Ishikawa (cell line): Measurements from ENCODE around the gene CCDC51.

Experiments used
- CEBPB ChIP-seq: IDR thresholded peaks from 2 replicates; pipeline ENCODE4 v1.6.1; 2012
- CREB1 ChIP-seq: IDR thresholded peaks from 2 replicates; pipeline ENCODE4 v1.6.1; 2012; ENCODE audit warnings: low read depth
- EGR1 ChIP-seq: IDR thresholded peaks from 2 replicates; pipeline ENCODE4 v1.6.1; 2012
- EP300 ChIP-seq: IDR thresholded peaks from 2 replicates; pipeline ENCODE4 v1.6.1; 2012; ENCODE audit warnings: borderline replicate concordance
- FOXM1 ChIP-seq: IDR thresholded peaks from 2 replicates; pipeline ENCODE4 v1.6.1; 2012; ENCODE audit warnings: low read depth, borderline replicate concordance
- NFIC ChIP-seq: IDR thresholded peaks from 2 replicates; pipeline ENCODE4 v1.6.1; 2012
- RAD21 ChIP-seq: IDR thresholded peaks from 2 replicates; pipeline ENCODE4 v1.6.1; 2012; ENCODE audit warnings: low read depth
- TAF1 ChIP-seq: IDR thresholded peaks from 2 replicates; pipeline ENCODE4 v1.6.1; 2012; ENCODE audit warnings: low read depth, mild to moderate bottlenecking
- TCF12 ChIP-seq: IDR thresholded peaks from 2 replicates; pipeline ENCODE4 v1.6.1; 2012; ENCODE audit warnings: low read depth
- TEAD4 ChIP-seq: IDR thresholded peaks from 2 replicates; pipeline ENCODE4 v1.6.1; 2012
- YY1 ChIP-seq: IDR thresholded peaks from 2 replicates; pipeline ENCODE4 v1.6.1; 2012; ENCODE audit warnings: low read depth
- ZBTB7A ChIP-seq: IDR thresholded peaks from 2 replicates; pipeline ENCODE4 v1.6.1; 2012; ENCODE audit warnings: low read depth
- TF ChIP-seq, protein P1 (sequence below): IDR thresholded peaks from 2 replicates; pipeline ENCODE4 v1.6.1; 2012; ENCODE audit warnings: low read depth, mild to moderate bottlenecking
- TF ChIP-seq, protein P2 (sequence below): IDR thresholded peaks from 2 replicates; pipeline ENCODE4 v1.6.1; 2012
- TF ChIP-seq, protein P3 (sequence below): IDR thresholded peaks from 2 replicates; pipeline ENCODE4 v1.6.1; 2012

The CCDC51 gene

DNA sequence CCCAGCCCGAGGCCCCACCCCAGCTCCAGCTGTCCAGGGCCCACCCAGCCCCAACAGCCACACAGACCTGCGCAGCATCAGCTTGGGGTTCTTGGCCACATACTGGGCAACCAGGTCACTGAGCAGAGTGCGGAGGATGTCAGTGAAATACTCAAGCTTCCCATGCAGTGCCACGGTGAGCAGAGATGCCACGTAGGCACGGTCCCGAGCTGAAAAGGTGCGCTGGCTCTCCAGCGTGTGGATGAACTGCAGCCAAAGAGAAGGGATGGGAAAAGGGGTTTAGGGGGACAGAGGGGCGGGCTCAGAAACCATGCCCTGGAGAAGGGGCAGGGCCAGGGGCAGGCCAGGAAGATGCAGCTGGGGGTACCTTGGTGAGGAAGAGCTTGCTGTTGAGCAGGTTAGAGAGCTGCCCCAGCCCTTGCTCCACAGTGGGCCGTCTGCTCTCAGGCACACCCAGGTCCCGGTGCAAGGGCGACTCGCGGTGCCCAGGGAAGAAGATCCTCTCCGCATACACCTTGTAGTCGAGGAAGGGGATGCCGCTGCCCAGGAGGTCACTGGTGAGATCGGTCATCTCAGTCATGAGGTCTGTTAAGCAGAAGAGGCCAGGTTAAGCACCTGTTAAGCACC lies 27.4 kb downstream of the CCDC51 start:
- TF ChIP-seq EP300 = no peak
- TF ChIP-seq ZBTB7A = no peak
- TF ChIP-seq CREB1 = no peak
- no peak for TF ChIP-seq NFIC

DNA sequence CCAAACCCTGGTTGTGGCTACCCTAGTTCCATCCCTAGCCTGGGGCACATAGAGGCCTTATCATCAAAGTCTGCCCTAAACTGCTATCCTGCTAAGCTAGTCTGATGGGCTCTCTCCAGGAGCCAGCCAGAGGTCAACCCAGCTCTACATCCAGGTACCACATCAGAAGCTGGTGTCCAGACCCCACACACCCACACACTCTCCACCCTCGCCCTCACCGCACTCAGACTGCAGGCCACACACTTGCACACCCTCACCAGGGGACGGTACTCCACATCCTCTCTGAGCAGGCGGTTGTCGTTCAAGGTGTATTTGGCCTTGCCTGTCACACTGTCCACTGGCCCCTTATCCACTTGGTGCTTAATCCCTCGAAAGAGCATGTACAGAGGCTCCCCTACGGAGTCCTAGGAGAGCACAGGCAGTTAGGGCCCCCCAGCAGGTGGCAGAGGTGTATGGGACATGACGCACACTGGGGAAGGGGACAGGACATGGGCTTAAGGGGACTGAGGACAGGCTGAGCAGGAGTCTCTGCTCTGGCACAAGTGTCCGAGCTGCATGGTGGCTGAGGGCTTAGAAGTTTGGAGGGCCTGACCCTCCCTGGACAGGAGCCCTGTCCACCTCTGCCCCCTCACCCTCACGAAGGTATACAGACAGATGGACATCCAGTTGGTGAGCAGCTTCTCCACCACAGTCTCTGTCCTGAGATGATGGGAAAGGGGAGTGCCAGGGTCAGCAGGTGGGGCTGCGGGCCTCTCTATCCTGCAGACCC lies 28.1 kb downstream of the CCDC51 start:
- TF ChIP-seq, protein P1, sequence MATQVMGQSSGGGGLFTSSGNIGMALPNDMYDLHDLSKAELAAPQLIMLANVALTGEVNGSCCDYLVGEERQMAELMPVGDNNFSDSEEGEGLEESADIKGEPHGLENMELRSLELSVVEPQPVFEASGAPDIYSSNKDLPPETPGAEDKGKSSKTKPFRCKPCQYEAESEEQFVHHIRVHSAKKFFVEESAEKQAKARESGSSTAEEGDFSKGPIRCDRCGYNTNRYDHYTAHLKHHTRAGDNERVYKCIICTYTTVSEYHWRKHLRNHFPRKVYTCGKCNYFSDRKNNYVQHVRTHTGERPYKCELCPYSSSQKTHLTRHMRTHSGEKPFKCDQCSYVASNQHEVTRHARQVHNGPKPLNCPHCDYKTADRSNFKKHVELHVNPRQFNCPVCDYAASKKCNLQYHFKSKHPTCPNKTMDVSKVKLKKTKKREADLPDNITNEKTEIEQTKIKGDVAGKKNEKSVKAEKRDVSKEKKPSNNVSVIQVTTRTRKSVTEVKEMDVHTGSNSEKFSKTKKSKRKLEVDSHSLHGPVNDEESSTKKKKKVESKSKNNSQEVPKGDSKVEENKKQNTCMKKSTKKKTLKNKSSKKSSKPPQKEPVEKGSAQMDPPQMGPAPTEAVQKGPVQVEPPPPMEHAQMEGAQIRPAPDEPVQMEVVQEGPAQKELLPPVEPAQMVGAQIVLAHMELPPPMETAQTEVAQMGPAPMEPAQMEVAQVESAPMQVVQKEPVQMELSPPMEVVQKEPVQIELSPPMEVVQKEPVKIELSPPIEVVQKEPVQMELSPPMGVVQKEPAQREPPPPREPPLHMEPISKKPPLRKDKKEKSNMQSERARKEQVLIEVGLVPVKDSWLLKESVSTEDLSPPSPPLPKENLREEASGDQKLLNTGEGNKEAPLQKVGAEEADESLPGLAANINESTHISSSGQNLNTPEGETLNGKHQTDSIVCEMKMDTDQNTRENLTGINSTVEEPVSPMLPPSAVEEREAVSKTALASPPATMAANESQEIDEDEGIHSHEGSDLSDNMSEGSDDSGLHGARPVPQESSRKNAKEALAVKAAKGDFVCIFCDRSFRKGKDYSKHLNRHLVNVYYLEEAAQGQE = no peak
- TF ChIP-seq FOXM1 (no peak), TCF12 (no peak), RAD21 (no peak), NFIC (no peak), EP300 (no peak), CEBPB (no peak), YY1 (no peak), CREB1 (no peak), EGR1 (no peak), ZBTB7A (no peak), TEAD4 (no peak), TAF1 (no peak)
- TF ChIP-seq, protein P2, sequence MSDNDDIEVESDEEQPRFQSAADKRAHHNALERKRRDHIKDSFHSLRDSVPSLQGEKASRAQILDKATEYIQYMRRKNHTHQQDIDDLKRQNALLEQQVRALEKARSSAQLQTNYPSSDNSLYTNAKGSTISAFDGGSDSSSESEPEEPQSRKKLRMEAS = no peak
- TF ChIP-seq, protein P3, sequence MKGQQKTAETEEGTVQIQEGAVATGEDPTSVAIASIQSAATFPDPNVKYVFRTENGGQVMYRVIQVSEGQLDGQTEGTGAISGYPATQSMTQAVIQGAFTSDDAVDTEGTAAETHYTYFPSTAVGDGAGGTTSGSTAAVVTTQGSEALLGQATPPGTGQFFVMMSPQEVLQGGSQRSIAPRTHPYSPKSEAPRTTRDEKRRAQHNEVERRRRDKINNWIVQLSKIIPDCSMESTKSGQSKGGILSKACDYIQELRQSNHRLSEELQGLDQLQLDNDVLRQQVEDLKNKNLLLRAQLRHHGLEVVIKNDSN = no peak

DNA sequence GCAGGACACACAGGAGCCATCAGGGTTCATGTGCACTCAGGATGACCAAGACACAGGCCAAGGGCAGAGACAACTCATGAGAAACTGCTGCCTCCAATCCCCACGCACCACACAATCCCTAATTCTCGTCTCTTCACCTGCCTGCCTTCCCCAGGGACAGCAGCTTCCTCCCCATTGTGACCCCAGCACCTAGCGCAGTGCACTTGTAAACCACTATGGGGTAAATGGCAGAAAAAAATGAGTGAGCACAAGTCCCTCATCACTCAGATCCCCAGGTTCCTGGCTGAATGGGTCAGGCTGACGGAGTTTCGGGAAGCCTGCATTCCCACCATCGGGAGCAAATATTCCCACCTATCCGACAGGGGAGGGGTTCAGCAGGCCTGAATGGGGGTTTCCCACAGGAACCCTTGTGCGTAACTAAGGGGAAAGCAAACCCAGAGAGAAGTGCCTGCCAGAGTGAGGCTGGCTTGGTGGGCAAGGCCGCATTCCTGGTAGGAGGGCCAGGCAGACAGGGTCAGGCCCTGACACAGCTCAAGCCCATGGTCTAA lies 28.8 kb downstream of the CCDC51 start:
- TF ChIP-seq FOXM1 = no peak
- TF ChIP-seq, protein P1 = no peak
- TF ChIP-seq TEAD4 = no peak
- TF ChIP-seq RAD21 = no peak
- TF ChIP-seq TCF12 = no peak
- TF ChIP-seq, protein P3 = no peak
- TF ChIP-seq NFIC = no peak
- TF ChIP-seq EGR1 = no peak
- TF ChIP-seq CREB1 = no peak
- no peak for TF ChIP-seq TAF1
- TF ChIP-seq, protein P2 = no peak
- TF ChIP-seq EP300 = no peak
- TF ChIP-seq CEBPB = no peak
- no peak for TF ChIP-seq ZBTB7A
- no peak for TF ChIP-seq YY1

DNA sequence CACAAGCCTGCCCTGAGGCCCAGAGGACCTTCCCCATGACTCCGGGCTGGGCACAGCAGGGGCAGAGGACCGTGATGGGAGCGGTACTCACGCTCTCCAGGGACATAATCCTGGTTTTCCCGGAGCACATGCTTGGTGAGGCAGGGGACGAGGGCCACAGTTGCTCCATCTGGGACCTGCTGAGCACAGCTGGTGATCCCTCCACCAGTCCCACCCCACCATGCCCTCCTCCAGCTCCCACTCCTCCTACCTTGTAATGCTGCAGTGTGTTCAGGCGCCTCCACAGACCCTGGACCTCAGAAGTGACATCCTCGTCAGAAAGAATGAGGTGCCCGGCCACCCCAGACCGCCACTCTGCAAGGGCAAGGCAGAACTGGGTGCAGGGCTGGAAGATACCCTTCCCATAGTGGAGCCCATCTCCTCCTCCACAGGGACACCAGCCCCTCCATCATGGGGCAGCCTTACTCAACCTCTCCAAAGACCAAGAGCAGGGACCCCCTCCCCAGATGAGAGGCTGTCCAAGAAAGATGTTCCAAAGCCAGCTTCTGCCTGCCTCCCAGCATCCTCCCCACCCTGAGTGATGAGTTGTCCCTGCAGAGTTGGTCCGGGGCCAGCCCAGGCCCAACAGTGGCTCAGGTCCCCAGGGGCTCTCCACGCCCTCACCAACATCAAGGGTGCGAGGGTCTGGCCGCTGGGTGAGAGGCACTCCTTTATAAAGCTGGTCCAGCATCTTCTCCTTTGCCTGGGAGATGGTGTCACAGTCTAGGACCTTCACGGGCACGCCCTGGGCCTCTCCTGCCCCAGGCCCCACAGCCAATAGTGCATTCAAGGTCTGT lies 29.5 kb downstream of the CCDC51 start:
- TF ChIP-seq EP300 (no peak), TCF12 (no peak), NFIC (no peak), CEBPB (no peak), TEAD4 (no peak), YY1 (no peak), TAF1 (no peak), FOXM1 (no peak)
- TF ChIP-seq, protein P2 = no peak
- TF ChIP-seq, protein P1 = no peak
